ENCODE data around the gene AMPH.

The AMPH gene

DNA sequence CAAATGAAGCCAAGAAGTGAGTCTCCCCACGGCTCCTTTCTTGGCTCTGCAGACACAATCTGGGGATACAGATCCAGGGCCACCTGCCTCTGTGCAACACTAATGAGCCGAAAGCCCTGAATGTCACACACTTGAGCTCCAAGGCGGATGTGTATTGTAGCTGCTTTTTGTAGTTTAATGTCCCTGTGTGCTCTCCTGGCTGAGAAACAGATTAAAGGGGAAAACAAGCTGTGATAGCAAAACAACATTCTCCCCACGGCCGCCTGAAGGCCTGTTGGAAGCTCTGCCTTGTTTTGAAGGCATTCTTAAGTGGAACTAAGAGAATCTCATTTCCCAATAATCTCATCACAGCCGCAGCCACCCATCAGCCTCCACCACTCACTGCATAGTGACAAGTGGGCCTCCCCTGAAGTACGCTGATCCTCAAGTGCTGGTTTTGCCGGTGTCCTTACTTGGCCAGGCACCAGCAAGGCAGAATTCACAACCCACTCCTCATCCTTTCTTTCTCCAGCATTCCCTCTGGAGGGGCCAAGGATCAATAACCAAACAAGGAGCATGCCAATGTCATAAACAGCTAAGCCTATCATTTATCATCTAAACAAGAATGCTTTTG, 44.4 kb upstream of the AMPH start:
- no peak overlapping the region for H3K4ac ChIP-seq (ENCODE audit: low read length)
- H3K27ac ChIP-seq (replicated peaks; ENCODE audit: low read length): no peak overlapping the region
- H3K14ac ChIP-seq (ENCODE audit: low read length): no peak overlapping the region
- no peak overlapping the region for H2BK12ac ChIP-seq (ENCODE audit: low read length)
- no peak overlapping the region for H3K23ac ChIP-seq (ENCODE audit: low read depth, low read length, poor library complexity)
- no peak overlapping the region for H2BK5ac ChIP-seq (ENCODE audit: low read length)
- no peak overlapping the region for H2AK5ac ChIP-seq (ENCODE audit: low read depth, low read length)
- no peak overlapping the region for H2BK15ac ChIP-seq (ENCODE audit: low read length)
- H3K4me1 ChIP-seq (ENCODE audit: control insufficient read depth in 2 of 2, insufficient read depth in 1 of 2, low read depth in 1 of 2, low read length in 2 of 2): peaks cover 0 to 3% of the 10 kb centered on the region in 2 donors
- H3K79me1 ChIP-seq (ENCODE audit: low read depth, low read length): no peaks in the 10 kb centered on the region
- H2AFZ ChIP-seq (ENCODE audit: low read length): peak overlapping the region; percentile 49
- H3K4me2 ChIP-seq (ENCODE audit: insufficient read depth, low read length, poor library complexity, severe bottlenecking): no peak overlapping the region
- no peak overlapping the region for H4K91ac ChIP-seq (ENCODE audit: low read depth, low read length, poor library complexity)
- WGBS, 2 donors (ENCODE audit: extremely low coverage in 2 of 2, insufficient read length in 2 of 2, insufficient replicate concordance in 1 of 2): no CpG with 5 or more reads among the region's 8 CpGs
- no peak overlapping the region for H4K8ac ChIP-seq (ENCODE audit: low read depth, low read length)
- no peak overlapping the region for H2BK120ac ChIP-seq (ENCODE audit: low read depth, low read length)
- no peaks in the 10 kb centered on the region for H3K36me3 ChIP-seq (replicated peaks in 1 of 2; ENCODE audit: control insufficient read depth in 2 of 2, insufficient read depth in 2 of 2, low read length in 2 of 2)
- no peak for DNase-seq (ENCODE audit: low spot score)
- no peak overlapping the region for H3K9ac ChIP-seq (ENCODE audit: low read depth, low read length, poor library complexity)
- H3K27me3 ChIP-seq (ENCODE audit: control insufficient read depth in 3 of 3, insufficient read depth in 3 of 3, low read depth in 1 of 3, low read length in 3 of 3): peaks cover 0 to 8% (median 0%) of the 10 kb centered on the region in 3 experiments
- H3K4me3 ChIP-seq (ENCODE audit: low read length in 2 of 2): no peak overlapping the region
- no peaks in the 10 kb centered on the region for H3K9me3 ChIP-seq (replicated peaks in 1 of 2; ENCODE audit: control insufficient read depth in 2 of 2, insufficient read depth in 1 of 2, low read depth in 1 of 2, low read length in 2 of 2)
- H3K18ac ChIP-seq (ENCODE audit: low read length): no peak overlapping the region

GRCh38 chr7:38674513-38674912, 43.3 kb upstream of the AMPH start:
- H3K4ac ChIP-seq (ENCODE audit: low read length): no peak overlapping the region
- no peak overlapping the region for H2AFZ ChIP-seq (ENCODE audit: low read length)
- no peak overlapping the region for H3K14ac ChIP-seq (ENCODE audit: low read length)
- no peak overlapping the region for H3K9ac ChIP-seq (ENCODE audit: low read depth, low read length, poor library complexity)
- no peaks in the 10 kb centered on the region for H3K36me3 ChIP-seq (replicated peaks in 1 of 2; ENCODE audit: control insufficient read depth in 2 of 2, insufficient read depth in 2 of 2, low read length in 2 of 2)
- H2BK120ac ChIP-seq (ENCODE audit: low read depth, low read length): no peak overlapping the region
- H2BK12ac ChIP-seq (ENCODE audit: low read length): no peak overlapping the region
- H2BK15ac ChIP-seq (ENCODE audit: low read length): no peak overlapping the region
- H3K23ac ChIP-seq (ENCODE audit: low read depth, low read length, poor library complexity): no peak overlapping the region
- no peak overlapping the region for H3K4me3 ChIP-seq (ENCODE audit: low read length in 2 of 2)
- H3K27me3 ChIP-seq (ENCODE audit: control insufficient read depth in 3 of 3, insufficient read depth in 3 of 3, low read depth in 1 of 3, low read length in 3 of 3): peaks cover 0 to under 1% (median 0%) of the 10 kb centered on the region in 3 experiments
- DNase-seq (ENCODE audit: low spot score): no peak
- no peak overlapping the region for H4K91ac ChIP-seq (ENCODE audit: low read depth, low read length, poor library complexity)
- no peaks in the 10 kb centered on the region for H3K79me1 ChIP-seq (ENCODE audit: low read depth, low read length)
- no peak overlapping the region for H3K18ac ChIP-seq (ENCODE audit: low read length)
- no peaks in the 10 kb centered on the region for H3K9me3 ChIP-seq (replicated peaks in 1 of 2; ENCODE audit: control insufficient read depth in 2 of 2, insufficient read depth in 1 of 2, low read depth in 1 of 2, low read length in 2 of 2)
- no peak overlapping the region for H3K4me2 ChIP-seq (ENCODE audit: insufficient read depth, low read length, poor library complexity, severe bottlenecking)
- WGBS, 2 donors (ENCODE audit: extremely low coverage in 2 of 2, insufficient read length in 2 of 2, insufficient replicate concordance in 1 of 2): no CpG with 5 or more reads among the region's 1 CpG
- no peak overlapping the region for H3K27ac ChIP-seq (replicated peaks; ENCODE audit: low read length)
- no peak overlapping the region for H4K8ac ChIP-seq (ENCODE audit: low read depth, low read length)
- H2AK5ac ChIP-seq (ENCODE audit: low read depth, low read length): no peak overlapping the region
- H2BK5ac ChIP-seq (ENCODE audit: low read length): no peak overlapping the region
- H3K4me1 ChIP-seq (ENCODE audit: control insufficient read depth in 2 of 2, insufficient read depth in 1 of 2, low read depth in 1 of 2, low read length in 2 of 2): peaks cover 0 to 3% of the 10 kb centered on the region in 2 donors

GRCh38 chr7:38673795-38674194, 42.6 kb upstream of the AMPH start:
- Histone ChIP-seq H3K4me1 (ENCODE audit: control insufficient read depth in 2 of 2, insufficient read depth in 1 of 2, low read depth in 1 of 2, low read length in 2 of 2) (peaks cover 0 to 3% of the 10 kb centered on the region in 2 donors), H3K27me3 (ENCODE audit: control insufficient read depth in 3 of 3, insufficient read depth in 3 of 3, low read depth in 1 of 3, low read length in 3 of 3) (no peaks in the 10 kb centered on the region), H3K4ac (ENCODE audit: low read length) (no peak overlapping the region), H3K14ac (ENCODE audit: low read length) (no peak overlapping the region), H2AFZ (ENCODE audit: low read length) (no peak overlapping the region), H3K36me3 (replicated peaks in 1 of 2; ENCODE audit: control insufficient read depth in 2 of 2, insufficient read depth in 2 of 2, low read length in 2 of 2) (no peaks in the 10 kb centered on the region), H2BK5ac (ENCODE audit: low read length) (no peak overlapping the region), H3K4me3 (ENCODE audit: low read length in 2 of 2) (no peak overlapping the region), H3K27ac (replicated peaks; ENCODE audit: low read length) (no peak overlapping the region), H3K18ac (ENCODE audit: low read length) (no peak overlapping the region), H2BK15ac (ENCODE audit: low read length) (no peak overlapping the region), H2AK5ac (ENCODE audit: low read depth, low read length) (no peak overlapping the region), H3K79me1 (ENCODE audit: low read depth, low read length) (no peaks in the 10 kb centered on the region), H3K23ac (ENCODE audit: low read depth, low read length, poor library complexity) (no peak overlapping the region), H2BK12ac (ENCODE audit: low read length) (no peak overlapping the region), H3K9ac (ENCODE audit: low read depth, low read length, poor library complexity) (no peak overlapping the region), H3K9me3 (replicated peaks in 1 of 2; ENCODE audit: control insufficient read depth in 2 of 2, insufficient read depth in 1 of 2, low read depth in 1 of 2, low read length in 2 of 2) (no peaks in the 10 kb centered on the region), H3K4me2 (ENCODE audit: insufficient read depth, low read length, poor library complexity, severe bottlenecking) (no peak overlapping the region), H4K8ac (ENCODE audit: low read depth, low read length) (no peak overlapping the region), H2BK120ac (ENCODE audit: low read depth, low read length) (no peak overlapping the region), H4K91ac (ENCODE audit: low read depth, low read length, poor library complexity) (no peak overlapping the region)
- WGBS, 2 donors (ENCODE audit: extremely low coverage in 2 of 2, insufficient read length in 2 of 2, insufficient replicate concordance in 1 of 2): no CpG with 5 or more reads among the region's 3 CpGs
- DNase-seq (ENCODE audit: low spot score): no peak

DNA sequence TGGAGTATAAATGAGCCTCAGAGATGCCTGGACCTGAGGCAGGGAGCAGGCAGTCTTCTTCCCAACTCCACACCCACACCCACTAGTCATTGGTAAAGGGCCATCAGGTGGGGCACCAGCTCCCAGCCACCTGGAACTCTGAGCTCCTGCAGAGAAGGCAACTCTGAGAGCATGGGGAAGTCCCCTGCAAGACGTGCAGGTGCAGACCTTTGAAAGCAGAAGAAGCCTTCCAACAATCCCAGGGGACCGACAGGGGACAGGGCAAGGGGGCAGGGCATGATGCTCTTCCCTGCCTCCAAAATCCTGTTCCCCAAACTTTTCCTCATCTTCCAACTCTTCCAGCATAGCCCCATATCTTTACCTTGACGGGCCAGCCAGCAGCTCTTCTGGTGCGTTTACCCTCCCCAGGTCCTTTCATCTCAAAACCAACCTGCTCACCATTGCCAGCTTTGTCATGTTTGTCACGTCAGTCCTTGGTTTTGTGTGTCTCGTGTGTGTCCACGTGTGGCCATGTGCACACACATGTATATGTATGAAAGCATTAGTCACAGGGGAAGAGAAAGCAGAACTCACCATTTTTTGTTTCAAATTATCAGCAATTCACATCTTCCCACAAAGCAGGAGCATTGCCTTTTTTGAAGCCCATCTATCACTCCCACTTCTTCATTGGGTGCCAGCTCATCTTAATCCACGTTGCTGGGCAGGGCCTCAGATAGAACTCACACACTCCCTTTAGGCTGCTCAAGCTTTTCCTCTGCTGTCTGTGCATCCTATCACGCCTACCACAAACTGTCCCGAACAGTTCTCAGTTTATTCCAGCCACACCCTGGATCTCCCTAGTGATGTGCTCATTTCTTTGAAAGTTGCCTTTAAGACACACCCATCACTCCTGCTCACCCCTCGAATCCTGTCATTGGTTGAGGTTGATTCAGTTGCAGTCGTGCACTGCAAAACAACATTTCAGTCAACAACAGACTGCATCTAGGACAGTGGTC, 41.0 kb upstream of the AMPH start:
- Histone ChIP-seq H2BK12ac (ENCODE audit: low read length) (no peak overlapping the region), H3K27me3 (ENCODE audit: control insufficient read depth in 3 of 3, insufficient read depth in 3 of 3, low read depth in 1 of 3, low read length in 3 of 3) (no peaks in the 10 kb centered on the region), H3K9me3 (replicated peaks in 1 of 2; ENCODE audit: control insufficient read depth in 2 of 2, insufficient read depth in 1 of 2, low read depth in 1 of 2, low read length in 2 of 2) (no peaks in the 10 kb centered on the region), H4K8ac (ENCODE audit: low read depth, low read length) (no peak overlapping the region), H3K4me2 (ENCODE audit: insufficient read depth, low read length, poor library complexity, severe bottlenecking) (no peak overlapping the region), H3K79me1 (ENCODE audit: low read depth, low read length) (no peaks in the 10 kb centered on the region), H3K4ac (ENCODE audit: low read length) (no peak overlapping the region), H2BK120ac (ENCODE audit: low read depth, low read length) (no peak overlapping the region), H3K4me3 (ENCODE audit: low read length in 2 of 2) (no peak overlapping the region), H3K4me1 (ENCODE audit: control insufficient read depth in 2 of 2, insufficient read depth in 1 of 2, low read depth in 1 of 2, low read length in 2 of 2) (peaks cover 0 to 3% of the 10 kb centered on the region in 2 donors), H2AFZ (ENCODE audit: low read length) (no peak overlapping the region), H2BK5ac (ENCODE audit: low read length) (no peak overlapping the region), H2AK5ac (ENCODE audit: low read depth, low read length) (no peak overlapping the region), H3K14ac (ENCODE audit: low read length) (no peak overlapping the region), H4K91ac (ENCODE audit: low read depth, low read length, poor library complexity) (no peak overlapping the region), H3K23ac (ENCODE audit: low read depth, low read length, poor library complexity) (no peak overlapping the region), H3K9ac (ENCODE audit: low read depth, low read length, poor library complexity) (no peak overlapping the region), H3K18ac (ENCODE audit: low read length) (no peak overlapping the region), H2BK15ac (ENCODE audit: low read length) (no peak overlapping the region), H3K27ac (replicated peaks; ENCODE audit: low read length) (no peak overlapping the region), H3K36me3 (replicated peaks in 1 of 2; ENCODE audit: control insufficient read depth in 2 of 2, insufficient read depth in 2 of 2, low read length in 2 of 2) (no peaks in the 10 kb centered on the region)
- no peak for DNase-seq (ENCODE audit: low spot score)
- no CpG with 5 or more reads among the region's 12 CpGs for WGBS, 2 donors (ENCODE audit: extremely low coverage in 2 of 2, insufficient read length in 2 of 2, insufficient replicate concordance in 1 of 2)
